HG02623 (cell line): Measurements from ENCODE around the gene ERN1.

Source experiments
- ATAC-seq: cut with Tn5 transposase; IDR thresholded peaks from one replicate; pipeline ENCODE4 v1.9.1; 2021; ENCODE audit warnings: moderate library complexity; ENCODE audit not compliant: unreplicated experiment

ERN1 gene

DNA sequence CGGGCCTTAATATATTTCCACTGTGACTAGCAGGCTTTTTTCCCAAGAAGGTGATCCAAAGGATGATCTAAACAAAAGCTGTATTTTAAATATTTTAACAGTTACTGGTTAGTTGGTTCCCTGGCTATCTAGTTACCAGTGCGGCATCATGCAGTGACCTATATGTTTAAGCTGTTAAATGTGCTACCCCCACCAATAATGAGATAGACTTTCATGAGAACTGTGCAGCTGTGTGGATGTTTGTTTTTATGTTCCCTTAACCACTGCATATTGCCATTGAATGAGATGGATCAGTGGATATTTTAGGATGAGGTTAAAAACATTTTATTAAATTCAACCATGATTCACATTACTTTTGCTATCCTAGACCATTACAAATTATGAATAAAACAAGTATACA is 16.9 kb downstream of the ERN1 start:
- ATAC-seq = no peak

- no peak for ATAC-seq
Measured at GRCh38 chr17:64111831-64112230, 18.1 kb downstream of the ERN1 start.

- no peak for ATAC-seq
Measured at GRCh38 chr17:64110379-64111152, 19.4 kb downstream of the ERN1 start.

GRCh38 chr17:64109400-64109799 is 20.5 kb downstream of the ERN1 start:
- no peak for ATAC-seq

DNA sequence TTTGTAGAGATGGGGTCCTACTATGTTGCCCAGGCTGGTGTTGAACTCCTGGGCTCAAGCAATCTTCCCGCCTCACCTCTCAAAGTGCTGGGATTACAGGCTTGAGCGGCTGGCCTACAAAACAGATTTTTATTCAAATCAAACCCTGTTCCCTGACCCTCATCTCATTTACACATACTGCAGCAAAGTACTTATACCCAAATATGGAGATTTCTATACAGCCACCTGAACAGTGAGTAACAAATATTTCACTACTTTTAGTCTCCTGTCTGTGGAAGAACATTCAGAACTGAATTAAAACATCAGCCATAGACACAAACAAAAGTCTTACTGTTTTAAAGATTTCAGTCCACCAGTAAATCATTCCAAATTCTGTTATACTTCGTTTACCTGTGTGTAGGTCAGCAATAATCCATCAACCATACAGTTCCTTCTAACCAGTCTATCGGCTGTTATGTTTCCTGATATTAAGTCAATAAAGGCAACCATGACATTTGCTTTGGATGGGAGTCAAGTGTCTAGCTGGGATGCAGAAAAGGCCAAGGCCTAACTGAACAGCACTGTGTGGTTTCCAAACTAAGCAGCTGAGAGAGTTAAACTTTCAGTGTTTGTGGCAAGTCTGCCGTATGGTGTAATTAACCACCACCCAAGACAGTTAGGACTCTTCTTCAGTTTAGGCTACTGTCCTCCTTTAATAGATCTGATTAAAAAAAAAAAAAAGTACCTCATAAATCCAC is 22.3 kb downstream of the ERN1 start:
- no peak for ATAC-seq

- no peak for ATAC-seq
Measured at GRCh38 chr17:64106918-64107317, 23.0 kb downstream of the ERN1 start.

GRCh38 chr17:64103391-64104364 is 26.3 kb downstream of the ERN1 start:
- ATAC-seq = no peak

DNA sequence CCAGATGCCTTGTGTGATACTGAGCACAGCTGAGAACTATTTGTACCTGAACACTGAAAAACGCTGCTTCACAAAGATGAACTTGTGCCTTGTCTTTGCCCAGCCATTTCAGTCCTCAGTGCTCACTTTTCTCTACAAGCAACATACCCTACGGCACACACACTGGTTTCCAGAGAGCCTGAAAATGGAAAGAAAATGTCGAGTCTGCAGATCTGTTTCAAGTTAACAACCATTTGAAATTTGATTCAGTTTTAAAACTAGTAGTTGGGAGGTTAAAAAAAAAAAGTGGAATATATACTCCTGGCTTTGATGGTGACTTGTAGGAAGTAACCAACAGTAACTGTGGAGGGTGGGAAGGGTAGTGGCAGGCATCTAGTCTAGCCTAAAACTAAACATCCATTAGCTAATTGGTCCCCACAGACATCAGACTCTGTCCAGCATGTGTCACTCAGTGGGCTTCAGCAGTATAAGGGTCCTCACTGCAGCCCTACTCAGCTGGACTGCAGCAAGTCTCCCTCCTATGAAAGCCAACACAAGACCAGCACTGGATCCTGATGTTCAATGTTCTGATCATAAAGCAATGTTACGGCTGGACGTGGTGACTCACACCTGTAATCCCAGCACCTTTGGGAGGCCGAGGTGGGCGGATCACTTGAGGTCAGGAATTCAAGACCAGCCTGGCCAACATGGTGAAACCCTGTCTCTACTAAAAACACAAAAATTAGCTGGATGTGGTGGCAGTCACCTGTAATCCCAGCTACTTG is 27.1 kb downstream of the ERN1 start:
- no peak for ATAC-seq

- no peak for ATAC-seq
Measured at GRCh38 chr17:64099543-64099942, 30.4 kb downstream of the ERN1 start.

DNA sequence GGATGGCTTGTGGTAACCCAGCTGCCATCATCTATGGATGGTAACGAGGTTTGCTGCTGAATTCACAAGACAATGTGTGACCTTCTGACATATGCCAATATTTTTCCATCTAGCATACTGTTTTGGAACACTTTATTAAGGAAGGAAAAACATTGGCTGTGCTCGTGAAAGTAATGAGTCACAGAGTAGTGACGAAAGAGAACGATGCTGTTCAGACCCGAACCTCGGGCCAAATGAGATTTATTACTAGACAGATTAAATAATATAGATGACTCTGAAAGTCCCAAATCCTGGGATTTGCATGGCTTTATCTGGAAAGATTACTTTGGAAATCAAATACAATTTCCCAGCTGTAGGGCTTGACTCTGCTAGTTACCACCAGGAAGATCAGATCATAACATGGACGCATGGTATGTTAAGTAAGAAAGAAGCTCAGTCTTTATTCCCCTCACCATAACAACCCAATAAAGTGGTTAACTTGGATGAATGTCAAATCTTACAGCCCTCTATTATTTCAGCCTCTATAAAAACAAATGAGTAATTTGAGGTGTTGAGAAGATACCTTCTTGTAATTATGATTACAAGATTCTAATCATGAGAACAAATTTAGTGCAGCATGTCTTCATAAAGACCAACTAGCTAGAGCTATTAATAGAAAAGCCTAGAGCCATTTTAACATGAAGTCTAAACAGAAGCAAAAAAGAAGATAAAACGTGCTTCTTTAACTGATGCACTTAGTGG is 32.6 kb downstream of the ERN1 start:
- no peak for ATAC-seq

GRCh38 chr17:64096037-64096436 is 33.9 kb downstream of the ERN1 start:
- no peak for ATAC-seq

GRCh38 chr17:64095144-64095882 is 34.6 kb downstream of the ERN1 start:
- no peak for ATAC-seq

DNA sequence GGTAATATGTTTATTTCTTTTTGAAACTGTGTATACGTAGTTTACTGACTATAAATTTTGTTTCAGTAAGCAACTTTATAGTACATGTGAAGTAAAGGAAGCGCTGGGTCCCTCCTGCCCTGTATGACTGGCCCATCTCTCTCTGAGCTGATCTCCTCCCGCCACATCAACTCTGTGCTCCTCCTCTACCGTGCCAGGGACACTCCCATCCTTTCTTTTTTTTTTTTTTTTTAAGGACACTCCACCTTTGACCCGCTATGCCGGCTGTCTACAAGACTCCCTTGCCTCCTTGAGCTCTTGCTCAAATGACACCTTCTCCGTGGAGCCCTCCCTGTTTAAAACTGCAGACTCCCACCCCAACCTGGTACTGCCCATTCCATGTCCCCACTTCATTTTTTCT is 35.5 kb downstream of the ERN1 start:
- ATAC-seq = no peak

DNA sequence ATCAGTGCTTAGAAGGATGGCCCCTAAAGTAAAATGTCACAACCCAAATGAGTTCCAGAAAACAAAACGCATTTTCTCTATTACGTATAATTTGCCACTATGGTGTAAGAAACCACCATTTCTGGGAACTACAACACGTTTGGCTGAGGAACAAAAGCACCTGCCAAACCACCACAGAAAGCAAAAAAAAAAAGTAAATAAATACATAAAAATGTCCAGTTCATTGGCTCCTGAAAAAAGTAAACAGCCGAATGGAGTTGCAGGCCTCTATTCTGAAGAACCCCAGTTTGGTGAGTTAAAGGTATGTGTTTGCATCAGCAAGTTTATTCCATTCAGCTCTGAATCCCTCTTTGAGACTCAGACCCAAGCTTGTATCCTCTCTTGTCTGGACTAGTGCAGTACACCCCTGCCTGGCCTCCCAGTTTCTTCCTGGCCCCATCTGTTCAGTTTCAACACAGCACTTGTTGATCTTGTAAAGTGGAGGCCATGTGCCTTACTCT is 36.9 kb downstream of the ERN1 start:
- ATAC-seq = no peak

DNA sequence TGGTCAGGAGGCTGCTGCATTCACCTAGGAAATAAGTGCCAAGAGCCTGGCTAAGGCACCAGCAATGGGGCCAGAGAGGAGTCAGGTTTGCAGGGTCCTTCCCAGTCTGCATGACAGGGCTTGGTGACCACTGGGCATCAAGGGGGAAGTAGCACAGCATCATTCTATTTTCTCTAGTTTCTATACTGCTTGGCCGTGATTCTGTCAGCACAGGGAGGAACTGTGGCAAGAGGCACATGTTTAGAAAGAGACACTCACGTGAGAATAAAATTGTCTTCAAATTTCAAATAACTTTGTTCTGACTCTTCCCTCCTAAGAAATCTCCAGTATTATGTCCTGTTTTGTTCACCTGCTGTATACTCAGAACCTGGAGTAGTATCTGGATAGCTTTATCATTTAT is 37.8 kb downstream of the ERN1 start:
- no peak for ATAC-seq

- ATAC-seq = no peak
Measured at GRCh38 chr17:64091571-64091970, 38.4 kb downstream of the ERN1 start.

GRCh38 chr17:64091116-64091515 is 38.8 kb downstream of the ERN1 start:
- ATAC-seq = no peak

GRCh38 chr17:64090144-64090543 is 39.8 kb downstream of the ERN1 start:
- no peak for ATAC-seq
